Right cardiac atrium (tissue), 5 donors: ENCODE results near the gene REPIN1. TPM values are rescaled to one million over a fixed set of nuclear protein-coding genes. Genes with fewer than 3 reads are reported as not detected.

Experiments used
- ATAC-seq, 2 donors: fragments of 200-7000 bp; cut with Tn5 transposase; one replicate each; pipeline versions ENCODE4 v1.8.0 to v1.9.1; 2020; ENCODE audit warnings: moderate library complexity in 2 of 2, mild to moderate bottlenecking in 1 of 2
- DNase-seq, 3 donors: peaks; one replicate each; pipeline ENCODE4 v3.0.0-alpha.2; 2020
- H3K27ac ChIP-seq: one replicate; pipeline ENCODE4 v1.5.1; 2013; ENCODE audit warnings: mild to moderate bottlenecking, low read length, control low read depth, moderate library complexity
- H3K27me3 ChIP-seq: one replicate; pipeline ENCODE4 v1.6.1; 2013; ENCODE audit not compliant: control insufficient read depth, insufficient read depth
- H3K4me1 ChIP-seq: one replicate; pipeline ENCODE4 v1.6.1; 2013; ENCODE audit warnings: low read length; ENCODE audit not compliant: control insufficient read depth, insufficient read depth
- H3K4me3 ChIP-seq: one replicate; pipeline ENCODE4 v1.5.1; 2013; ENCODE audit warnings: low read length, control low read depth
- H3K9me3 ChIP-seq: one replicate; pipeline ENCODE4 v1.6.1; 2013; ENCODE audit warnings: low read length; ENCODE audit not compliant: control insufficient read depth
- WGBS: extraction: QIAGEN DNeasy Blood & Tissue Kit; methylation state at CpG from one replicate; pipeline ENCODE4 v1.1.7; 2013; 5-methylcytosine and 5-hydroxymethylcytosine counted together
- intact Hi-C, 4 donors: fragments of 100-400 bp; cut with DNase I; formaldehyde crosslinking; loops; one replicate each; pipeline versions ENCODE4 v1.11.0 to v1.14.0; 2022 to 2023
- polyA plus RNA-seq: library from polyadenylated mRNA; stranded (reverse); fragments of 200-250 nt; gene quantifications from one replicate; pipeline ENCODE4 v1.2.3, GENCODE V29; 2013
- total RNA-seq, 4 donors: library from RNA; stranded (reverse); fragmentation: NEBNext Ultra II Directional; extraction: Animal tissue kit (Norgen Biotek cat#: 25700); gene quantifications; one replicate each; pipeline ENCODE4 v1.2.1, GENCODE V29; 2021
- donor health status: healthy with polysubstance abuse.
- donor health status: DM: no; HTN: yes; CAD: no.
- donor health status: DM: no; HTN: no; CAD: no.
- donor health status: DM: no; HTN: yes; CAD: no; lungs with severe emphysema.
- donor health status: DM: yes; HTN: yes; CAD: no.

REPIN1 gene
- total and polyA plus RNA-seq, 5 donors: 70.6 to 116 (median 107) TPM

DNA sequence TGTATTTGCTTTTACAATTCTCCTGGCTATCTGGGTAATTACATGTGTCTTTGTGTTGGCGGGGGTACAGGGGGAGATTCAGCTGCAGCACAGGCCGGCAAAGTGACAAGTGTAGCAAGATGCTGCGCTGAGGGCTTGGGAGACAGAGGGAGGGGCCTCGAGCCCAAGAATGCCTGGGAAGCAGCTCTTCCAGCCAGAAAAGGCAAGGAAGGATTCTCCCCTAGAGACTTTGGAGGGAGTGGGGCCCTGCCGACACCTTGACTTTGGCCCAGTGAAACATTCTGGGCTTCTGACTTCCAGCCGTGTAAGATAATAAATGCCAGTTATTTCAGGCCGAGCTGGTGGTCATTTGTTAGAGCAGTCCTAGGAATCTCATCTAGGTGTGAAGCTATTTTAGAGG lies 7.2 kb upstream of the REPIN1 start:
- Histone ChIP-seq H3K9me3 (no peaks in the 10 kb centered on the region), H3K27ac (no peak overlapping the region), H3K4me1 (no peaks in the 10 kb centered on the region), H3K4me3 (no peak overlapping the region), H3K27me3 (no peaks in the 10 kb centered on the region)
- intact Hi-C loops: no loop called here
- no peak for DNase-seq
- WGBS: 46% methylated on average over 7 of the region's 7 CpGs
- ATAC-seq: peak in 1 of 2 donors; percentile 15

DNA sequence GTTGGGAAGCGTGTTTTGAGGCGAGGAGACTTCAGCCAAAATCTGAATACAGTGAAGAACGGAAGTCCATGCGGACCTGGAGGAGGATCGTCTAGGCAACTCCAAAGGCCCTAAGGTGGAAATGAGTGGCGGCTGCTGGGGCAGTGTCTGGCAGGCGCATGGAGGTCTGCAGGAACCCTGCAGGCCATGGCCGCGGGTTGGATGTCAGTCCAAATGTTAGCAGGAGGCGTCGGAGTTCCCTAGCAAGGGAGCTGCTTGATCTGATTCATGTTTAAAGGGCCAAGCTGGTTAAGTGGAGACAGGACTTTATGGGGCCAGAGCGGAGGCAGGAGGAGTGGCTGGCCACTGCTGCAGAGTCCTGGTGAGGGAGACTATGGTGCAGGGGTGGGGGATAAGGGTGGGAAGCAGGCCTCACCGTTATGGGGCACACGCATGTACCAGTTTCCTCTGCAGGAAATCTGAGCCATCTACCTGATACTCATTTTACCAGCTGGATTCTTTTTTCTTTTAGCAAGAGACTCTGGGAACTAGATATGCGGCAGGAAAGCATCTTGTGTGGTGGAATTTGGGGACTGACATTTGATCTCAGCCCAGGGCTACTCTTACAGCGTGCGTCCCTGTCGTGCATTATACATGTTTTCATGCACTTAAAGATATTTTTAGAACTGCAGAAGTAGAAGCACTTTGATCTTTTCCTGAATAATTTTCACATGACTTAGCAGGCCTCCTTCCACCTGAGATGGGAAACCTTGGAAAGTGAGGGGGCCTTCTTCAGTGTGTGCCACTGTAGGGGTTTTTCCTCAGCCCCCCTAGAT lies 6.6 kb upstream of the REPIN1 start:
- H3K4me3 ChIP-seq: no peak overlapping the region
- H3K4me1 ChIP-seq: no peaks in the 10 kb centered on the region
- no peaks in the 10 kb centered on the region for H3K9me3 ChIP-seq
- DNase-seq (no peak), ATAC-seq (no peak)
- intact Hi-C loops: no loop called here
- no peaks in the 10 kb centered on the region for H3K27me3 ChIP-seq
- H3K27ac ChIP-seq: no peak overlapping the region
- WGBS: 66% methylated on average over 18 of the region's 18 CpGs

DNA sequence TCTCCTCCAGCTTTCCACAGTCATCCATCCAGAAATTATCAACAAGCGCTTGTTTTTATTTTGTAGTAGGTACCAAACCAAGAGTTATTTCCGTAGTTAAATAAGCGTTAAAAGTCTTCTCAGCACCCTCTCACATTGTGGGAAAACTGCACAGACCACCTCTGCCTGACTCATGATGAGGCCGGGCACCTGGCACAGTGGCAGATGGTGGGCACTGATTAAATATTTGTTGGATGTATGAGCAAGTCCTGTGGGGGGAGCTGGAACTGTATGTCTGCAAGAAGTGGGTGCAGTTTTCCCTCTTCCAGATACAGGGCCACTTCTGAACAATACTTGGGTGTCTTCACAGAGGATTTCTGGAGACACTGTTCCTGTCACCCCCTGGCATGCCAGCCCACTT lies 5.3 kb upstream of the REPIN1 start:
- Histone ChIP-seq H3K4me3 (no peak overlapping the region), H3K27ac (no peak overlapping the region), H3K9me3 (no peaks in the 10 kb centered on the region), H3K27me3 (no peaks in the 10 kb centered on the region), H3K4me1 (no peaks in the 10 kb centered on the region)
- WGBS: 88% methylated on average over 4 of the region's 4 CpGs
- ATAC-seq (no peak), DNase-seq (no peak)
- intact Hi-C loops: no loop called here

DNA sequence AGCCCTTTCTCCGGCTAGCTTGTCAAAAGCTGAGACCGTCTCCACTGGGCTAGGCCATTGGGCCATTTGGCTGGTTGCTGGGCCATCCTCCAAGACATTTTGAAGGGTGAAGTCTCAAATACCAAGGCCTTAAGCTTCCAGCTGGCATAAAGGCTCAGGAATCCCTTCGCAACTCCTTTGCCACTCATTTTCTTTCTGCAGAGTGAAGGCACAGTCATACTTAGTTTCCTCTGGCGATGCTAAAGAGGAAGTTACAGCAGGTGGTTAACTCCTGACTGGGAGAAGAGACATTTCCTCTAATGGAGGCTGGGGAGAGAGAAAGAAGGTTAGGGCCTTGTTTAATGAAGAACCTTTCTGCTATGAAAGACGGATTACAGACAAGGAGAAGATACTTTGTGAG lies 4.8 kb upstream of the REPIN1 start:
- Histone ChIP-seq H3K27ac (no peak overlapping the region), H3K4me3 (no peak overlapping the region), H3K9me3 (no peaks in the 10 kb centered on the region), H3K27me3 (no peaks in the 10 kb centered on the region), H3K4me1 (no peaks in the 10 kb centered on the region)
- intact Hi-C loops: no loop called here
- ATAC-seq (no peak), DNase-seq (no peak)
- 70% methylated on average over 5 of the region's 5 CpGs for WGBS

DNA sequence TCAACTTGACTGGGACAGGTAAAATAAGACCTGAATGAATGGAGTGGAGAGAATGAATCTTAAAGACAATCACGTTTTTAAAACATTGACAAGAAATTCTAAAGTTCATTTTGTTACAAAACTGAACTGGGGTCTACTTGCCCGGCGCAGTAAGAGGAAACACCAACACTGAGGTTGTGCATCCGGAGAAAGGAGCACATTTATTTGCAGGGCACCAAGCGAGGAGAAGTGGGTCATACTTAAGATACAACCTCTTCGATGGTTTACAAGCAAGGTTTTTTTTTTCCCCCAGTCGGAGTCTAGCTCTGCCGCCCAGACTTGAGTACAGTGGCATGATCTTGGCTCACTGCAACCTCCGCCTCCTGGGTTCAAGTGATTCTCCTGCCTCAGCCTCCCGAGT lies 3.4 kb upstream of the REPIN1 start:
- H3K4me1 ChIP-seq: peaks cover 4% of the 10 kb centered on the region
- no peak overlapping the region for H3K4me3 ChIP-seq
- no peaks in the 10 kb centered on the region for H3K9me3 ChIP-seq
- ATAC-seq (no peak), DNase-seq (no peak)
- intact Hi-C loops: loop anchor here in 1 of 4 donors (5.0 kb wide), 1 partner anchor 37 kb away; no protein-coding TSS in a partner anchor
- H3K27ac ChIP-seq: no peak overlapping the region
- no peaks in the 10 kb centered on the region for H3K27me3 ChIP-seq
- WGBS: 86% methylated on average over 10 of the region's 10 CpGs

DNA sequence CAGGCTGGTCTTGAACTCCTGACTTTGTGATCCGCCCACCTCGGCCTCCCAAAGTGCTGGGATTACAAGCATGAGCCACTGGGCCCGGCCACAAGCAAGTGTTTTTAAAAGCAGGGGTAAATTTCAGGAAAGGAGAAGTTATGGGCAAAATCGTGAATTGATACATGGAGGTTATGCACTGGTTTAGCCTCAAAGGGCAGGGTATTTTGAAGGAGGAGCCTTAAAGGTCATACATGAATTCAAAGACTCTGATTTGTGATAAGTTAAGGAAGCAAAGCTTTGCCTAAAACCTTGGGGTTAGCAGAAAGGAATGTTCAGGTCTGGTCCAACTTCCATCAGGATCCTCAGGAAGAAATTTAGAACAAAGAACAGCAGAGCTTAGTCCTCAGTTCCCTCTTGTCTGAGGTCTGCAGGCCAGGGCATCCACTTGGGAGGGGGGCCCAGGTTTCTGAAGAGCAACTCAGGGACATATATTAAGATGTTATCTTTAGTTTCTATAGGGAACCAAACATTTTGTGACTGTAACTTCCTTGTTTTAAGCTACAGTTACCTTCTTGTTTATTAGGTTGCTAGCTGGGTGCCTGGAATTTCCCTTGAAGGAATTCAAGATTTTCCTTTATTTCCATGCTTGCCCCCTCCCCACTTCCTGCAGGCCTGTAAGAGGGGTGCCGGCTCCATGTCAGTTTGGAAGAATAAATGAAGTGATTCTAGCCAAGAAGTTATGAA lies 2.8 kb upstream of the REPIN1 start:
- peaks cover 4% of the 10 kb centered on the region for H3K4me1 ChIP-seq
- intact Hi-C loops: loop anchor here in 1 of 4 donors (5.0 kb wide), 1 partner anchor 36 kb away; no protein-coding TSS in a partner anchor
- WGBS: 79% methylated on average over 5 of the region's 5 CpGs
- ATAC-seq (no peak), DNase-seq (no peak)
- no peak overlapping the region for H3K27ac ChIP-seq
- no peaks in the 10 kb centered on the region for H3K9me3 ChIP-seq
- no peak overlapping the region for H3K4me3 ChIP-seq
- H3K27me3 ChIP-seq: no peaks in the 10 kb centered on the region

DNA sequence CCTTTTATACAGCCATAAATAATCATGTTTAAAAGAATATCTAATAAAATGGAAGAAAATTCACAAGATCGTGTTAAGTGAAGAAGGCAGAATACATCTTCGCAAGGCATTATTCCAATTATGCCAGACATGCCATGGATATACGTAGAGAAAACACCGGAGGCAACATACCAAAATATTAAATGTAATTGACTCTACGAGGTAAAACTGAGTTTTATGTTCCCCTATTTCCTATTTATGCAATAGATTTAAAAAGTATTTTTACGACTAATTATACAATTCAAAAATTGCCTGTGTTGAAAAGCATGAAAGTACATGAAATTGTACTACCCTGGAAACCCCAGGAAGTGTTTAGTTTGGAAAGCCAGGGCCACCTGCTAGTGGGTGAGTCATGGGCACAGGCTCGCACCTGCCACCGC lies 936 bp upstream of the REPIN1 start:
- ATAC-seq (peak; percentile 6 to 23), DNase-seq (no peak)
- peaks cover 4% of the 10 kb centered on the region for H3K4me1 ChIP-seq
- H3K27me3 ChIP-seq: no peaks in the 10 kb centered on the region
- H3K9me3 ChIP-seq: no peaks in the 10 kb centered on the region
- 56% methylated on average over 8 of the region's 8 CpGs for WGBS
- intact Hi-C loops: loop anchor here in 1 of 4 donors (5.0 kb wide), 1 partner anchor 35 kb away; no protein-coding TSS in a partner anchor
- H3K27ac ChIP-seq: peak overlapping the region; percentile 78
- peak overlapping the region; percentile 63 for H3K4me3 ChIP-seq

DNA sequence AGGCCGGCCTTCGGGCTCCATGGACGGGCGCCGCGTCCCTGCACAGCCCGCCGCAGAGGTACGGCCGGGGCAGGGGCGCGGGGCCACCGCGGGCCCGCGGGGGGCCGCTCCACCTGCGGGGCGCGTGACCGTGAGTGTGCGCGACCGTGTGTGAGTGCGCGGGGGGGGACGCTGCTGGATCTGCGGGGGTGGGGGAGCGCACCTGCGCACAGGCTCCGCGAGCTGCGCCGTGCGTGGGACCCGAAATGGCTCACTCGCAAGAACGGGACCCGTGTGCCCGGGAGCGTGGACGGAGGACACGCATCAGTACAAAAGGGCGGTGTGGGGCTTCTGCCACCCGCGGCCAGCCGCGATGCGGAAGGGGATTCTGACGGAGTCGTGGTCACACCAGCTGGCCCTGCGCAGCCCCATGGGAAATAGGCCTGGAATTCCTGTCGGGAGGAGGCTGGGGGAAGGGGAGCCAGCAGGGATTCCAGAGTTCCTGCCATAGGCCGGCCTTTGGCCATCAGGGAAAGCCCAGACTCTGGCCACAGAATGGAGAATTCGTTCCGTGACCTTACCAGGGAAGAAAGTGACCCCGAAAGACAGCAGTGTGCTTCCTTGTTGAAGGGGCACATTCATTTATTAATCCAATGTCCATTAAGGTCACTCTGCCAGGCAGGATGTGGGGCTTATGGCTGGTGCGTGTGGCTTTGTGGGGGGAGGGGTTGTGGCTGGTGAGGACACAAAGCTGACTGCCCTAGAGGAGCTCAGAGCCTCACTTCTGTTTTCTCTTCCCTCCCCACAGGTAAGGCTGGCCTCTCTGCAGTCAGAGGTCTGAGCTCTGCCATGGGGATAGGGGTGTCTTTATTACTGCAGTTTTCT lies 494 bp downstream of the REPIN1 start:
- Histone ChIP-seq H3K9me3 (no peaks in the 10 kb centered on the region), H3K27ac (peak overlapping the region; percentile 78), H3K27me3 (no peaks in the 10 kb centered on the region), H3K4me3 (peak overlapping the region; percentile 63), H3K4me1 (peaks cover 4% of the 10 kb centered on the region)
- intact Hi-C loops: loop anchor here in 1 of 4 donors (5.0 kb wide), 1 partner anchor 33 kb away; no protein-coding TSS in a partner anchor
- peak; percentile 81 to 92 (median 85) for DNase-seq
- WGBS: under 1% methylated on average over 58 of the region's 58 CpGs
- ATAC-seq: peak; percentile 62 to 75

DNA sequence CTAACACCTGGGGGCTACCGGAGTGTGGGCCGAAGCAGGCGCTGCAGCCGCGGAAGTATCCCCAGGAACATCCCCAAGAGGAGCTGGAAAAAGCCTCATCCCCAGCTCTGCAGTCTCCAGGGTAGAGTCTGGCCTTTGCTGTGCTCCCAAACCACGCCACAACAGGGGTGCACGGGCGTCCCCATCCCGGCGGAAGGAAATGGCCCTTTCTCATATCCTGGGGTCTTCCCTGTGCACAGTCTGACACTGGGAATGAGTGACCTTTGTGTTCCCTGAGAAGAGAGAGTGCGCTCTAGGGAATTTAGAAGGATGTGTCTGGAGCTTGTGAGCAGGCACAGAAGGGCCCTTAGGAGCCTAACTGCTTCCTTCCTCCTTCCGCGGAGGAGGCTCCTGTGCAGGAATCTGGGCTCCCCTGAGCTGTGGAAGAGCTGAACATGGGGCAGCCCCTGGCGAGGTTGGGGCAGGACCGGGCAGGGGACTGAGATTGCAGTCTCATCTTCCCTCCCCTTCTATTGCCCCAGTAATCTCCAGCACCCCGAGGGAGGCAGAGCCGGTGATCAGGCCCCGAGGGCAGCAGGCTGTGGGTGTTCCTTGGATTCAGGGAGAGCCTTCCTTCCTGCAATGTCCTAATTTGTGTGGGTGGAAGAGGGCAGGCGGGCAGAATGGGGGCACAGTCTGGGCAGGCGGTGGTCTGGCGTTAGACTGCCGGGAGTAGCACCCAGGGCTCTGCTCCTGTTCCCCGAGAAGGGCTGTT lies 1.3 kb downstream of the REPIN1 start:
- peaks cover 4% of the 10 kb centered on the region for H3K4me1 ChIP-seq
- ATAC-seq (peak in 1 of 2 donors; percentile 1), DNase-seq (peak in 1 of 3 donors; percentile 51)
- intact Hi-C loops: loop anchor here in 1 of 4 donors (5.0 kb wide), 1 partner anchor 32 kb away; no protein-coding TSS in a partner anchor
- H3K4me3 ChIP-seq: peak overlapping the region; percentile 63
- H3K27ac ChIP-seq: peak overlapping the region; percentile 78
- WGBS: 34% methylated on average over 23 of the region's 23 CpGs
- no peaks in the 10 kb centered on the region for H3K9me3 ChIP-seq
- H3K27me3 ChIP-seq: no peaks in the 10 kb centered on the region

DNA sequence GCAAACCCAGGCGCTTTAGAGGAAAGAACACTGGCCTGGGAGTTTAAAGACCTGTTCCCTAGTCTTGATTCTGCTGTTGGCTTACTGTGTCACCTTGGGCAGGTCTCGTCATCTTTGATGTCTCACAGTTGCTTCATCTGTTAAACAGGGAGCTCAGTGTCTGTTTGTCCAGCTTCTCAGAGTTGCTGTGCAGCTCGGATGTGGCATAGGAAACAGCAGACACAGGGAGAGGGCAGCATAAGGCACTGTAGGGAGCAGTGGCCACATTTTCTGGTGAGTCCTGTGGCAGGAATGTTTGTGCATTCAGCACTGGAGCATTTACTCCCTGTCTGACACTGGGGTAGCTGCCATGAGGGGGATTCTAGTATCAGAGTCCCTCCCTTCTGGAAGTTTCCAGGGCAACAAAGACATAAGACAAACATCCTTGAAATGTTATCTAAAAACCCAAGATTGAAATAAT lies 2.0 kb downstream of the REPIN1 start:
- no peak for ATAC-seq
- intact Hi-C loops: no loop called here
- Histone ChIP-seq H3K9me3 (no peaks in the 10 kb centered on the region), H3K4me1 (peaks cover 4% of the 10 kb centered on the region), H3K27ac (no peak overlapping the region), H3K4me3 (no peak overlapping the region), H3K27me3 (no peaks in the 10 kb centered on the region)
- WGBS: 71% methylated on average over 3 of the region's 3 CpGs
- DNase-seq: no peak
